Measurements from ENCODE around the gene PPIP5K2.

- TF ChIP-seq CTCF (IDR thresholded peaks at IDR 0.05) = no peak
- TF ChIP-seq POLR2A (IDR thresholded peaks at IDR 0.05) = no peak
Measured at GRCh38 chr5:103098993-103099392, 21.1 kb upstream of the PPIP5K2 start.
